GM18867 (cell line): ENCODE results near the gene NTM.

ENCODE experiments used
- ATAC-seq: cut with Tn5 transposase; IDR thresholded peaks from one replicate; pipeline ENCODE4 v1.9.1; 2021; ENCODE audit warnings: mild to moderate bottlenecking, moderate library complexity; ENCODE audit not compliant: unreplicated experiment

The NTM gene

GRCh38 chr11:132211479-132211878 is 841.1 kb downstream of the NTM start:
- ATAC-seq: no peak

- ATAC-seq: no peak
Observed at GRCh38 chr11:132217856-132218255, 847.4 kb downstream of the NTM start.

GRCh38 chr11:132220474-132220873 is 850.1 kb downstream of the NTM start:
- ATAC-seq: no peak

GRCh38 chr11:132222345-132222744 is 851.9 kb downstream of the NTM start:
- ATAC-seq: no peak

- no peak for ATAC-seq
Observed at GRCh38 chr11:132226522-132226921, 856.1 kb downstream of the NTM start.

GRCh38 chr11:132228746-132229325 is 858.4 kb downstream of the NTM start:
- no peak for ATAC-seq

- ATAC-seq: no peak
Observed at GRCh38 chr11:132231656-132232347, 861.4 kb downstream of the NTM start.

- ATAC-seq: no peak
Observed at GRCh38 chr11:132234878-132235277, 864.5 kb downstream of the NTM start.

GRCh38 chr11:132237781-132238180 is 867.4 kb downstream of the NTM start:
- no peak for ATAC-seq

GRCh38 chr11:132238331-132238866 is 868.0 kb downstream of the NTM start:
- no peak for ATAC-seq

- ATAC-seq: no peak
Observed at GRCh38 chr11:132240374-132240773, 870.0 kb downstream of the NTM start.

- no peak for ATAC-seq
Observed at GRCh38 chr11:132242632-132243031, 872.2 kb downstream of the NTM start.

- no peak for ATAC-seq
Observed at GRCh38 chr11:132244846-132245245, 874.4 kb downstream of the NTM start.

- ATAC-seq: no peak
Observed at GRCh38 chr11:132245403-132246385, 875.3 kb downstream of the NTM start.

GRCh38 chr11:132248580-132248979 is 878.2 kb downstream of the NTM start:
- peak; percentile 65 for ATAC-seq

- no peak for ATAC-seq
Observed at GRCh38 chr11:132249256-132249655, 878.8 kb downstream of the NTM start.

- ATAC-seq: no peak
Observed at GRCh38 chr11:132251061-132251460, 880.6 kb downstream of the NTM start.

GRCh38 chr11:132253469-132254264 is 883.3 kb downstream of the NTM start:
- no peak for ATAC-seq

GRCh38 chr11:132254906-132255305 is 884.5 kb downstream of the NTM start:
- no peak for ATAC-seq

- ATAC-seq: no peak
Observed at GRCh38 chr11:132256528-132257279, 886.3 kb downstream of the NTM start.
